CD4-positive, alpha-beta T cell treated with Interleukin-6 for 4 hours (primary cell): ENCODE data around the gene HOOK2.
"Not testable (repeated sequence)": the region's sequence is repeated elsewhere in the genome, so short reads cannot be mapped to it uniquely, and the experiment has no call there.

Experiments
- DNase-seq: peaks from one replicate; pipeline ENCODE4 v3.0.0-alpha.2; 2020; ENCODE audit warnings: mixed read lengths

The HOOK2 gene

DNA sequence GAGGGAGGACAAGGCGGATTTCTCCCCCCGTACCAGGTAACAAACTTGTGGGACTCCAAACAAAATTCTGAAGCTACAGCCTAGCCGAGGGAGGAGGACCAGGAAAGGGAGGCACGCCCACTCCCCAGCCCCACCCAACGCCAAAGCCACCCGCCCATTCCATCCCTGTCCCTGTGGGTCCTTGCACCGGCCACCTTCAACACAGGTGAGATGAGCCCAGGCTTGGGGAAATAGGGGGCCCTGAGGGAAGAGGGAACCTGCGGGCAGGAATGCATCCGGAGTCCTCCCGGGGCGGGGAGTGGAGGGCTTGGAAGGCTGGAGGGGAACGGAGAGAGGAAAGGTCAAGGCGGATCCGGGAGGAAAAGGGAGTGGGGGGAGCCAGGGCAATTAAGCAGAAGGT, 23.7 kb downstream of the HOOK2 start, which contains the start of gene BEST2:
TSS of gene BEST2 (plus strand) at position 157 of the 400 bp plus-strand sequence. CDS start 802 bp downstream, outside the sequence.
- no peak for DNase-seq

DNA sequence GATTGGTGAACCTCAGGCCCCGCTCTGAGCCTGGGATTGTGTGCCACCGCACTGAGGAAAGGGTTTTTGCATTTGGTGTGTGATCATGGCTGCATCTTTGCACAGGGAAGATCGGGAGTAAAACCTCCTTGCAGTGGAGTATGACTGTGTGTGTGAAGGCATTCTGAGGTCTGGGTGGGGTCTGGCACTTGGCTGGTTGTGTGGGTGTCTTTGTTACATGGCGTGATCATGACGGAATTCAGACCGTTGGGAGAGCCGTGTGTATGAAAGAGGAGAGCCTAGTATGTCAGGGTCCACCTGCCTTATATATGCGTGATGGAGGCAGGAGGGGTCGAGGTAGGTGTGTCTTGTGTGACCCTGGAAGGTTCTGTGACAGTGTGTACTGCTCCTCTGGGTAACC, 24.5 kb downstream of the HOOK2 start:
- DNase-seq, result no peak

DNA sequence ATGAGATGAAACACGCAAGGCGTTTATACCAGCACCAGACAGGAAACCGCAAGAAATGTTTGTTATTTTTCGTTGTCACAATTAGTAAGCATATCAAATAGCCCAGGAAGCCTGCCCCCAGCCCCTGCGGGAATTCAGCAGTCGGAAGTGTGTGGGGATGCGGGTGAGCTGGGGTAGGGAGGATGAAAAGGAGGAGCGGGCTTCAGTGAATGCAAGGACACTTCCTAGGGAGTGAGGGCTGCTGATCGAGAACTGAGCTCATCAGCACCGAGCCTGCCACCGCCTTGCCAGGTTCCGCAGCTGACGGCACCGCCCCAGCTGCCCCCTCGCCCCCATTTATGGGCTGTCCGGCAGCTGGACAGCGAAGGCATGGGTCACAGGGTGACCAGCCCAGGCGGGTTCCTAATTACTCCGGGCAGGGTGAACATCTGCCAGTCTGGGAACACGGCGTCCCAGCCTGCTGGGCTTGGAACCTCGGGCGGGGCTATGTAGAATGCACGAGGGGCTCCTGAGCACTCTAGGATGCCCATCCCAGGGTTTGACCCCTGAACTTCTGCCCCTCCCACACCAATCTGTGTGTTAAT, 25.3 kb downstream of the HOOK2 start:
- DNase-seq, result no peak

DNA sequence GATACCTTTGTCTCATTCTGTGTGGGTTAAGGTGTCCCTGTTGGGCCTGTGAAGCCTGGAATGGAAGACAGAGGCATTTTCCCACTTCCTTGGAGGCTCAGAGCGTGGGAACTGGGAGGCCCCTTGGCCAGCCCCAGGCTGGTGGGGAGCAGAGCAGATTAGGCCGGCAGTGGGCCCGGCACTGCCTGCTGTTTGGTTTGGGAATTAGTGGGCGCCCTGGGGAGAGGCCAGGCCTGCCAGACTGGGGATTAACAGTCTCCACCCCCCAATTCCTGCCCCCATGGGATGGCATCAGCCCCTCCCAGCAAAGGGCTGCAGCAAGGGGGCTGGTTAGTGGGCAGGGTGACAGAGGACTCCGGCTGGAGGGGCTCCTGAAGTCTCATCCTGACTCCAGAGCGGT, 26.9 kb downstream of the HOOK2 start:
- no peak for DNase-seq

DNA sequence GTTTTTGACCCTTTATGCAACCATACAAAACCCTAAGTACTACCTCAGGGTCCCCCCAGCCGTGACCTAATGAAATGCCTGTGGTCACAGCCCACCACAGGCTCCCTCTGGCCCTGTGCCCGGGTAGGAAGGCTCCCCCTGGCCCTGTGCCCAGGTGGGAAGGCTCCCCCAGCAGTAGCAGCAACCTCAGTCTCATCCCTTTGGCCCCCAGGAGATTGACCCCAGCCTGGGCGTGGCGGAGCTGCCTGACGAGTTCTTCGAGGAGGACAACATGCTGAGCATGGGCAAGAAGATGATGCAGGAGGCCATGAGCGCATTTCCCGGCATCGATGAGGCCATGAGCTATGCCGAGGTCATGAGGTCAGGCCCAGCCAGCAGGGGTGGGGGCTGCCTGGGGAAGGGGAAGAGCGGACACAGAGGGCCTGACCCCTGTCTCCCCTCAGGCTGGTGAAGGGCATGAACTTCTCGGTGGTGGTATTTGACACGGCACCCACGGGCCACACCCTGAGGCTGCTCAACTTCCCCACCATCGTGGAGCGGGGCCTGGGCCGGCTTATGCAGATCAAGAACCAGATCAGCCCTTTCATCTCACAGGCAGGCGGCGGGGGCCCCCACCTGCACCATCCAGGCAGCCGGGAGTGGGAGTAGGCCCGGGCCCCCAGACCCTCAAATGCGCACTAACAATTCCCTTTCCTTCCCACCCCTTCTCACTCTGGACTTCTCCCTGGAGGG, 30.0 kb downstream of the HOOK2 start:
- no peak for DNase-seq

DNA sequence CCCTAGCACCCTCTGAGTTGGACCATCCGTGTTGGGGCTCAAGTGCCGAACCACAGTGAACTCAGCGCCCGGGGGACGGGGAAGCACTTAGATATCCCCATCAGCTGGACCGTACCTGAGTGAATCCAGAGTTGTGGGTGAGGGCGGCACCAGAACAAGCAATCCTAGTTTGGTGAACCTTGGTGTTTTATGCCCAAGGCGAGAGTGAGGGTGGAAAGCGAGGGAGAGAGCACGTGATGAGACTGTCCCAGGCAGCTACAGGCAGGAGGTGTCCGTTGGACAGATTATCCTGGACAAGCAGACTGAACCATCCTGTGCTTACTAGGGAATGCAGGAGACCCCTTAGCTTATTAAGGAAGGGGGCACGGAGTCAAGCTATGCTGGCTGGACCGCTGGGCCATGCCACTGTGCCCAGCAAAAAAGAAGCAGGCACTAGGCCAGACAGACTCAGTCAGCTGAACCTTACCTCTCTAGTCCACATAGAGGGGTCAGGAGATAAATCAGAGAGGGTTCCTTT, 37.5 kb downstream of the HOOK2 start:
- DNase-seq, result no peak

DNA sequence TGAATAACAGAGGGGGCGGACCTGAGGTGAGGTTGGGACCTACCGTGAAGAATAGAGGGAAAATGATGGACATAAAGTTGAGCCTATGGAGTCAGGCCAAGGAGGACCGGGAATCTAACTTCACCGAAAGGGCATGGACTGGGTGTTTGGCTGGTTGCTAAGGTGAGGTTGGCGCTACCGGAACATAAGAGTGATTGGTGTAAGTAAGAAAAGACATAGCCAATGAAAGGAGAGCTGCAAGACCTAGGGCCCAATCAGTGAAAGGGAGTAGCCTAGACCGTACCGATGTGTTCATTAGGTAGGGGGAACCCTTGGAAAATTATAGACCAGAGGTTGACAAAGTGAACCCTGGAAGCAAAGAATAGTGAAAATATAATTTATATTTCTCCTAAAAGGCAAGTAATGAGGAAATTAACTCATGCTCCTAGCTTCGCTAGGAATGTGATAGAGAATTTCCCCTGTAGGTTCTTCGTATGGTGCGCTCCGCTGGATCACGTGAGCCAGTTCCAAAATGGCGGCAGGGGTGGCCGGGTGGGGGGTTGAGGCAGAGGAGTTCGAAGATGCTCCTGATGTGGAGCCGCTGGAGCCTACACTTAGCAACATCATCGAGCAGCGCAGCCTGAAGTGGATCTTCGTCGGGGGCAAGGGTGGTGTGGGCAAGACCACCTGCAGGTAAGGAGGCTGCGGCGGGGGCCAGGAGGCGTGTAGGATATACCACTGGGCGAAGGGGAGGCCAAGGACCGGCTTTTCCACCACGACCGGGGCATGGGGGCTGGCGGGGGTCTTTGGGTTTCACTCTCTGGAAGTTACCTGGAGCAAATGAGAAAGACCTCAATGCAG, 38.1 kb downstream of the HOOK2 start, which contains the start of gene GET3:
TSS of gene GET3 (plus strand) at position 503 of the 840 bp plus-strand sequence. CDS start at position 512, 9 bp downstream.
- DNase-seq, result peak; percentile 78

DNA sequence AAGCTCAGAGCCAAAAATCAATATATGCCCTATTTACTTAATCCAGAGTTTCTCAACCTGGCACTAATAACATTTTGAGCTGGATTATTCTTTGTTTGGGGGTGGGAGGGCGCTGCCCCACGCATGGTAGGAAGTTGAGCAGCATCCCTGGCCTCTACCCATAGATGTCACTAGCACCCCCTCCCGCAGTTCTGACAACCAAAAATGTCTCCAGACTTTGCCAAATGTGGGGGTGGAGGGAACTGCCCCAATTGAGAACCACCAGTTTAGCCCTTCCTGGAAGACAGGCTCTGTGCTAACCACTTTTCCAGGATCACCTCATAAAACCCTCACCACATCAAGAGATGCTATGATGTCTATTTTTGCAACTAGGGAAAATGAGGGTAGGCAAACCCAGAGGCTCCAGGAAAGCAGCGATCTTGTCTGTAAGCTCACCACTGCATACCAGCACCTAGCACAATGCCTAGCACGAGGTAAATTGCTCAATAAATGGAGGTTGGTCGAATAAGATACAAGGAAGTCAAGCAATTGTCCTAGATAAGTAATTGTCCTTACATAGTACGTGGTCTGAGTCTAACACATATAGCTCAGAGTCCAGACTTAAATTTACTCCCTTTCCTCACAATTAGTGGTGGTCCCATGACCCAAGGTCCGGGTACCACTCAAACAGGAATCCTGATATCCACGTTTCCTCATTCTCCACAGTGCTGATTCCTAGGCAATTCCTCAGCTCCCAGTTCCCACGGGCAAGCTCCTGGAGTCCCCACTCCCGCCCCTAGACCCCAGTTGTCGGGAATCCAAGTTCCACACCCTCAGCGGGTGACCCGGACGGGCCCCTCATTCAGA, 41.8 kb downstream of the HOOK2 start:
- peak; percentile 52 for DNase-seq

DNA sequence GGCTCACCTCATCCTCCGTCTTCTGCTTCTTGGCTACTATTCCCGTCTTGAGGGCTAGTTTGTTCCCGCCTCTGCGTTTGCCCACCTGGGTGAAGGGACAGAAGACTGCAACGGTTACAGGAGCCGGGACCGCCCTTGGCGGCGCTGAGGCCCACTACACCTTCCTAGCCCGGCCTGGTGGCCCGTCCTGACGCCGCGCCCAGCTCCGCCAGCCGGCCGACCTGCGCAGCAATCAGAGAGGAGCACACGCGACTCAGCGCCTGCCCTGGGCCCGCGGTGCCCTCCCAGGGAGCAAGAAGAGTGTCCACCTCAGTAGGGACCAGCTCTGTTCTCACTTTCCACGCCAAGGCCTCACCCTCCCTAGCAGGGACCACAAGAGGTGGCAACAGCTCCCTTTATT, 44.0 kb downstream of the HOOK2 start:
- no peak for DNase-seq

DNA sequence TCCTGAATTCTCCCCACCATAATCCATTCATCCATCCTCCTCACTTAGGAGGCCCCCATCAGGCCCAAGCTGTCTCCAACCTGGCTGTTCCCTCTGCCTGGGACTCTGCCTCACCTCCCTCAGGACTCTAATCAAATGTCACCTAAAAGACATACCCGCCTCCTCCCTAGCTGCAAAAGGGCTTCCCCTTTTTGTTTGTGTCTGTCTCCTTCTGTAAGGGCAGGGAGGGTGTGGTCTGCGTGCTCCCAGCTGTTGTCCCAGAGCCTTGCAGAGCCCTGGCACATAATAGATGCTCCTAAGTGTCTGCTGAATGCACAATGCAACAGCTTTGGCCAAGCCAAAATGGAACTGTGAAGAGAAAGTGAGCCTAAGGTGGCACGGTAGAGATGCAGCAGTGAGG, 45.3 kb downstream of the HOOK2 start:
- no peak for DNase-seq

DNA sequence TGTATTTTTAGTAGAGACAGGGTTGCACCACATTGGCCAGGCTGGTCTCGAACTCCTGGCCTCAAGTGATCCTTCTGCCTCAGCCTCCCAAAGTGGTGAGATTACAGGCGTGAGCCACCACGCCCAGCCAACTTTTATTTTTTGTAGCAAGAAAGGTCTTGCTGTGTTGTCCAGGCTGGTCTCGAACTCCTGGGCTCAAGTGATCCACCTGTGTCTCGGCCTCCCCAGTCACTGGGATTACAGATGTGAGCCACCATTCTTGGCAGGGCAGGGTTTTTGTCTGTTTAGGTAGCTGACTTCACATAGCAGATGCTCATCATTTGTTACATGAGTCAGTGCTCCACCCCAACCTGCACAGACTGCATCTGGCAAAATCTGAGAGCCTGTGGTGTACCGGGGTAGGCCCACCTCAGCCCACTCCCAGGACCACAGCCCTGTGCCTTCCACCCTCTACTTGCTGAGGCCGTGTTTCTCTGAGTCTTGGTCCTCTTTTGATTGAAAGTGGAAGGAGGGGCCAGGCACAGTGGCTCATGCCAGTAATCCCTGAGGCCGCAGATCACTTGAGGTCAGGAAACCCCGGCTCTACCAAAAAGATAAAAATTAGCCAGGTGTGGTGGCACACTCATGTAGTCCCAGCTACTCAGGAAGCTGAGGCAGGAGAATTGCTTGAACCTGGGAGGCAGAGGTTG, 47.5 kb downstream of the HOOK2 start:
- DNase-seq, result no peak

DNA sequence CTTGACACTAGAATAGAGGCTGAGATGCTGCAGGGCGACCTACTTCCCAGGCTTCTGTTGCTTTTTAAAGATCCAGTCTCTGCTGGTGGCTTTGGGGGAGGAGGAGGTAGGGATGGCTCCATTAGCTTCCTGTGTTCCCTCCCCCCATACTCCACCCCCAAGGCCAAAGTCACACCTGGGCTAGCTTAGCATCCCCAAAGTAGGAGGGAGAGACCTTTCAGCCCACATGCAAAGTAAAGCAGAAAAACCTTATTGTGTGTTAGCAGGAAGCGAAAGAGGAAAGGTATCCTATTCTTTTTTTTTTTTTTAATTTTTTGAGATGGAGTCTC, 48.4 kb downstream of the HOOK2 start:
- no peak for DNase-seq

DNA sequence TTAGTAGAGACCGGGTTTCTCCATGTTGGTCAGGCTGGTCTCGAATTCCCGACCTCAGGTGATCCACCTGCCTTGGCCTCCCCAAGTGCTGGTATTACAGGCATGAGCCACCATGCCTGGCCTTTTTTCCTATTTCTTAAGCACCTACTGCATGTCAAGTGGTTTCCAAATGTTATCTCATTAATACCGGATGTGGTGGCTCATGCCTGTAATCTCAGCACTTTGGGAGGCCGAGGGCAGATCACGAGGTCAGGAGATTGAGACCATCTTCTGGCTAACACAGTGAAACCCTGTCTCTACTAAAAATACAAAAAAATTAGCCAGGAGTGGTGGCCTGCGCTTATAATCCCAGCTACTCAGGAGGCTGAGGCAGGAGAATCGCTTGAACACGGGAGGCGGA, 49.7 kb downstream of the HOOK2 start:
- not testable (repeated sequence) for DNase-seq

DNA sequence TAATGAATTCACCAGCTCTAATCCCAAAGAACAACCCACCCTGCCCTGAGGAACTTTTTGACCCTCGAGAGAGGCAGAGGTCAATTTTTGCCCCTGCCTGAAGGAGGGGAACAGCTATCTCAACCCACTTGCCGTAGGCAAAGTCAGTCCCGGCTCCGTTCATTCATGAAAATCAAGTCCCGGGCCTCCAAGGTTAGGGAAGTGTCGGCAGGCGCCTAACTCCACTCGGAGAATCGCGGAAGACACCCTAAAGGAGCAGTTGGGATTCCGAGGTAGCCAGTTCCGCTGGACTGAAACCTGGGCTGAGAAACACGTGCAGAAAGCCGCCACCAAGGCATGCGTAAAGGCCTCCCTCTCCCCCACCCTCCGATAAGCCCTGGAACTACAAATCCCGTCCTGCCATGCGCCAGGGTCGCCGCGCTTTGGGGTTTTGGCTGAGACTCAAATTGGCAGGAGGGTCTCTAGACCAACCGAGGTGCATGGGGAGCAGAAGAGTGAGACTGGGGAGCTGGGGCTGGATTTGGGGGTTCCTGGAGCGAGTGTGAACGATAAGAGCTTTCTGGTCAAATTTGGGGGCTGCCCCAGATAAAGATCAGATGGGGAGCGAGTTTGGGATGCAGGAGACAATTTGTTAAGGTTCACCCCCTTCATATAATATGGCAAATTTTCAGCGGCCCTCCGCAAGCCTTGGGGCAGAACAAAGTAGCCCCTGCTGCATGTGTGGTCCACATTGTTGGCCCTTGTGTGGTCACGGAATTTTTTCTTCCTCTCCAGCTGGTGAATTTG, 51.5 kb downstream of the HOOK2 start, which contains the start of gene TNPO2:
TSS of gene TNPO2 (minus strand) at position 292 of the 786 bp plus-strand sequence. CDS start 2,955 bp downstream, outside the sequence.
- DNase-seq, result peak; percentile 75

DNA sequence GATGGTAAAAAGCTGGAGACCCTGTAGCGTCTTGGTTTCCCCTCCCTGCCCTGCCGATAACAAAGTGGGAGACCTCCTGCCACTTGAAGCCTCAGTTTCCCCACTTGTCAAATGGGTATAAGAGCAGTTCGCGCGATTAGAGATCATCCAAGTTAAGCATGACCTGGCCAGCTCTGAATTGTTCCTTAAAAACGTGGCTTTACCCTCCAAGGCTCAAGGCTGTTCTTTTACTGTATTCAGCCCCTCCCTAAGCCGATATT, 52.0 kb downstream of the HOOK2 start:
- no peak for DNase-seq

DNA sequence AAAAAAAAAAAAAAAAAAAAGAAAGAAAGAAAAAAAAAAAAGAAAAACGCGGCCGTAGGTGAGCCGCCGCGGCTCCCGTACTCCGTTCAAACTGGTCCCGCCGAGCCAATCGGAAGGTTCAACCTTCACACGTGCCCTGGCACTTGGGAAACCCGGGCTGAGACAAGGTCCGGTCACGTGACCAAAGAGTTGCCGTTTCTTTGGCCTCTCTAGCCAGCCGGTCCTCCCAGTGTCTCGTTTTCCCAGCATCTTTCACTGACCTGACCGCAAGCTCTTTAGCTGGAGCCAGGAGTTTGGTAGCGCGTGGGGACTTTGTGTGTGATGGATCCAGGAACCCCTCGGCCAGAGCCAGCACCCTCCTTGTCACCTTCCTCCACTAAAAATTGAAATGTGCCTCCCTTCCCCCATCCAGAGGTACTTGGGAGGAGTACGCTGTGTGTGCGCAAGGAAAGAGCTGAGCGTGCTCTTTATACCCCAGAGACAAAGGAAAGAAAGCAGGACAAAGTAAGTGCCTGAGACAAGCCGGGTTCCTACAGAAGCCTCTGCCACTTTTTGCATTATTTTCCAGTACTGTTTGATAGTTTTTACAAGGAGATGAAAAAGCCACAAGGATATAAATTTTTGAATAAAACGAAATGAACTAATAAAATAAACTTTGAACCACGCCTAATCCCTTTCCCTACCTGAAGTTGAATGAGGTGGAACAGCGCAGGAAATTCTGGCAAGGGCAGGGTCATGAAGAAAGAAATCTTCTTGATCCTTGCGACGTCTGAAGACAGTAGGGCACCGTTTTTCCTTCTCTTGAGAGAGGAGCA, 52.6 kb downstream of the HOOK2 start:
- DNase-seq, result peak; percentile 95

DNA sequence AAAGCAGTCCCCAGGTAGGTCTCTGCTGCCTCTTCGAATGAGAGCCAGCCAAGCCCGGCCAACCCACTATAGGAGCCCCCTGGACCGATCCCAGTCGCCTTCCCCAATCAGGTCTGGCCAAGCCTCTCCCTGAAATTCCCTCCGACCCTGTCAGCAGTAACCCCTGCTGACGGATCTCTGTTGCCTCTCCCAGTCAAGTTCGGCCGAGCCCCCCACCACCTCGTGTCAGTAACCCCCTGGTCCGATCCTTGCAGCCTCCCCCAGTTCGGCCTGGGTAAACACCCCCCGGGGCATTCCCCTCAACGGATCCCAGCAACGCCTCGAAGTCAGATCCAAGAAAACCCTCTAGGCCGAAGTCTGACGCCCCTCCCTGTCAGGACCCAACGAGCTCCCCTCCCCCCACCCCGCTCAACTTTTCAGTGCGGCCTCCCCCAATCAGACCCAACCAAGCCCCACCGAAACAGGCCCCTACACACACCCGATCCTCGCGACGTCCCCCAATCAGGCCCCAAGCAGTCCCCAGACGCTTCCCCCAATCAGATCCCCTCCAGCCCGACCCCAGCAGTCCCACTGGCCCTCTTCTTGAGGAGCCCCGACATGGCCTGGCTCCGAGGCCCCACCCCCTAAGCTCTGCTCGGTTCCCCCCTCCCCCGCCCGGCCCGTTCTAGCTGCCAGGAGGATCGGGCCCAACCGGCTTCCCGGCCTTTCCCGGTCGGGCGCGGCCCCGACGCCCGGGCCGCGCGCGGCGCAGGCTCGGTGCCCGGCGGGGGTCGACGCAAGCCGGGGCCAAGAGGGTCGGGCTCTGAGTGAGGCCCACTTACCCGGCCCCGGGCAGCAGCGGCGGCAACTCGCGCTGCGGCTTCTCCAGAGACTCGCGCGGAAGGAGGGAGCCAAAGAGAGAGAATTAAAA, 53.4 kb downstream of the HOOK2 start:
- DNase-seq, result peak; percentile 59

DNA sequence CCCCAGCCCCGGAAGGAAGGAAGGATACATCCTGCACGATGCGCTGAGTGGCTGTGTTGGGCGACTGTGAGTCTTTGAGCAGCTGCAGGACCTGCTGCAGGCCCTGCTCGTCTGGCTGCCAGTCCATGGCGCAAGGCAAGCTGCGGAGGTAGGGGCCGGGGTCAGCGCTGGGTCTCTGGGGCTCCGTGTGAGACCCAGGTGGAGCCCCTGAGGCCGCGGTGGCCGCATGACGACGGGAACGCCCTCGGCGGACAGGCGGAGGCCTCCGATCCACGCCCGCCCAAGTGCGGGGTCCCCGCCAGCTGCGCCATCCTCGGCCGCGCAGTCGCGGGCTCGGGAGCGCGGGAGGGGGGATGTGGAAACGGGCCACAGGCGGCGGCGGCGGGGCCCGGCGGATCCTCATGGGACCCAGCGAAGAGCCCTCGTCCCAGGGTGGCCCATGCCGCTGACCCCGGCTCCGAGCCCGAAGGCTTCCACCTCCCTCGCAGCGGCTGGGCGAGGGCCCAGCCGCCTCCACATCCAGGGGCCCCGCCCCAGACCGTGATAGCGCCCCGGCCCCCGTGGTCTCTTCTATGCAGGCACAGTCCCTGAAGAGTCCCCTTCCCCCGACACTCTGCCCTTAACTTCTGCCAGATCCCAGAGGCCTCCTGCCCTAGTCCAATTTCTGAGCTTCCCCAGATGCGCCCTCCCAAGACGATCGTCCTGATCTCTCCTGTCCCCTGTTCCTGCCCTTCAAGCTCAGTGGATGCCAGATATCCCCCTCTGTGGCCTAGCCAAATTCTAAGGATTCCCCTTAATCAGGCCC, 54.3 kb downstream of the HOOK2 start:
- peak; percentile 33 for DNase-seq
